K562 (cell line): Measurements from ENCODE around the gene FGGY. TPM values are rescaled to one million over a fixed set of nuclear protein-coding genes. Genes with fewer than 3 reads are reported as not detected.

ENCODE experiments used
- ATAC-seq: fragments of 200-7000 bp; cut with Tn5 transposase; 3 replicates; pipeline ENCODE4 v1.9.1; 2020; ENCODE audit warnings: moderate library complexity
- BruUV-seq: library from RNA; stranded (reverse); fragments of 400-500 nt; replicated peaks from 2 replicates; lab custom pipeline; 2021; lab: Mats Ljungman, UMichigan
- CTCF ChIA-PET: fragments of 300-600 bp; formaldehyde crosslinking; extraction: SDS; loops from one replicate; lab custom pipeline; 2021; ENCODE audit warnings: low intra/inter-chr PET ratio; lab: Yijun Ruan, JAX
- POLR2A ChIA-PET: fragments of 300-600, 350-650 bp; sonication (Branson Sonifier 250); formaldehyde crosslinking; extraction: SDS; loops from one replicate; lab custom pipeline; 2021; ENCODE audit warnings: antibody characterized with exemption, inconsistent platforms; lab: Yijun Ruan, JAX
- DNase-seq, 4 experiments: peaks; one replicate each; pipeline versions ENCODE4 v3.0.0 to v3.0.0-alpha.2; 2011 to 2018; ENCODE audit warnings: low spot score in 3 of 4, mixed read lengths in 3 of 4; ENCODE audit errors: extremely low read depth in 1 of 4
- FAIRE-seq: peaks from 2 replicates; lab custom pipeline; 2011; peaks lifted over from hg19 to GRCh38; lab: Jason Lieb, UNC
- H2AFZ ChIP-seq: 2 replicates; pipeline ENCODE4 v1.6.0; 2011; ENCODE audit warnings: low read depth, low read length, control low read depth, inconsistent platforms
- H3K27ac ChIP-seq: fragments of 200-600 bp; 3 replicates; pipeline ENCODE4 v1.8.0; 2011; ENCODE audit warnings: low read depth, mild to moderate bottlenecking, control low read depth, inconsistent platforms, low read length, moderate library complexity, mixed read lengths; ENCODE audit errors: extremely low read depth
- H3K27me3 ChIP-seq, 2 experiments: fragments of 300-600 bp in 1 of 2; 2 replicates in 1 of 2; 3 replicates in 1 of 2; pipeline versions ENCODE4 v1.6.0 to v1.8.0; 2011; ENCODE audit warnings: inconsistent platforms in 2 of 2, low read length in 2 of 2, mild to moderate bottlenecking in 1 of 2, mixed read lengths in 1 of 2, moderate library complexity in 1 of 2; ENCODE audit not compliant: control insufficient read depth in 2 of 2, insufficient read depth in 2 of 2
- H3K36me3 ChIP-seq: fragments of 300-600 bp; 3 replicates; pipeline ENCODE4 v1.8.0; 2011; ENCODE audit warnings: mild to moderate bottlenecking, low read length, inconsistent platforms; ENCODE audit not compliant: control insufficient read depth, insufficient read depth
- H3K4me1 ChIP-seq, 2 experiments: fragments of 200-600 bp in 1 of 2; replicated peaks in 1 of 2; 2 replicates in 1 of 2; 3 replicates in 1 of 2; pipeline versions ENCODE4 v1.5.1 to v1.8.0; 2011; ENCODE audit warnings: inconsistent platforms in 2 of 2, low read length in 2 of 2, mild to moderate bottlenecking in 1 of 2, mixed read lengths in 1 of 2, moderate library complexity in 1 of 2; ENCODE audit not compliant: control insufficient read depth in 2 of 2, insufficient read depth in 2 of 2
- H3K4me2 ChIP-seq: 2 replicates; pipeline ENCODE4 v1.6.1; 2011; ENCODE audit warnings: low read length, control low read depth, inconsistent platforms, mixed read lengths; ENCODE audit not compliant: insufficient read depth
- H3K4me3 ChIP-seq: fragments of 200-600 bp; sonication (generic), shearing (Covaris generic); 2 replicates; pipeline ENCODE4 v1.5.1; 2016; ENCODE audit warnings: control low read depth, inconsistent platforms
- H3K79me2 ChIP-seq: fragments of 200-600 bp; 3 replicates; pipeline ENCODE4 v1.8.0; 2011; ENCODE audit warnings: low read length, inconsistent platforms; ENCODE audit not compliant: control insufficient read depth, insufficient read depth
- H3K9ac ChIP-seq, 2 experiments: 2 replicates each; pipeline versions ENCODE4 v1.6.0 to v1.6.1; 2011; ENCODE audit warnings: low read depth in 2 of 2, low read length in 2 of 2, control low read depth in 1 of 2, inconsistent platforms in 1 of 2, mild to moderate bottlenecking in 1 of 2, mixed read lengths in 1 of 2; ENCODE audit not compliant: insufficient read depth in 1 of 2
- H3K9me1 ChIP-seq: one replicate; pipeline ENCODE4 v1.6.0; 2011; ENCODE audit warnings: inconsistent platforms, mild to moderate bottlenecking, low read length, moderate library complexity; ENCODE audit not compliant: control insufficient read depth, insufficient read depth
- H3K9me3 ChIP-seq: replicated peaks from 2 replicates; pipeline ENCODE4 v1.5.1; 2011; ENCODE audit warnings: low read depth, low read length, inconsistent platforms; ENCODE audit not compliant: control insufficient read depth, insufficient read depth
- H4K20me1 ChIP-seq: replicated peaks from 2 replicates; pipeline ENCODE4 v1.6.1; 2011; ENCODE audit warnings: low read length, inconsistent platforms, mixed read lengths; ENCODE audit not compliant: control insufficient read depth, insufficient read depth
- E2F6 ChIP-seq, 2 experiments: IDR thresholded peaks; 2 replicates each; pipeline ENCODE4 v1.6.1; 2011; ENCODE audit warnings: borderline replicate concordance in 1 of 2, control low read depth in 1 of 2, low read depth in 1 of 2, low read length in 1 of 2, mild to moderate bottlenecking in 1 of 2, mixed read lengths in 1 of 2, moderate library complexity in 1 of 2; ENCODE audit not compliant: insufficient read depth in 1 of 2, insufficient read length in 1 of 2, poor library complexity in 1 of 2, severe bottlenecking in 1 of 2; ENCODE audit errors: extremely low read depth in 1 of 2
- E2F8 ChIP-seq: fragments of 450-650 bp; IDR thresholded peaks from 2 replicates; pipeline ENCODE4 v1.7.1; 2018; ENCODE audit warnings: mild to moderate bottlenecking, low read depth; ENCODE audit not compliant: partially characterized antibody
- EP400 ChIP-seq: fragments of 450-650 bp; IDR thresholded peaks from 2 replicates; pipeline ENCODE4 v1.6.1; 2017; ENCODE audit warnings: antibody characterized with exemption, mild to moderate bottlenecking, moderate library complexity
- EWSR1 ChIP-seq: fragments of 450-650 bp; IDR thresholded peaks from 2 replicates; pipeline ENCODE4 v1.6.1; 2018; ENCODE audit warnings: borderline replicate concordance, mild to moderate bottlenecking, low read depth, moderate library complexity; ENCODE audit not compliant: partially characterized antibody
- KDM5B ChIP-seq: fragments of 200-600 bp; sonication (generic); IDR thresholded peaks from 2 replicates; pipeline ENCODE4 v1.6.1; 2012; ENCODE audit warnings: low read depth, mild to moderate bottlenecking, moderate library complexity, low read length, control low read depth, inconsistent platforms; ENCODE audit not compliant: insufficient replicate concordance
- TAF9B ChIP-seq: fragments of 450-650 bp; IDR thresholded peaks from 2 replicates; pipeline ENCODE4 v1.6.1; 2018; ENCODE audit warnings: mild to moderate bottlenecking; ENCODE audit not compliant: partially characterized antibody
- TFAP4 ChIP-seq: sonication (generic); formaldehyde crosslinking; IDR thresholded peaks from 2 replicates; pipeline ENCODE4 v1.8.0; 2022; ENCODE audit warnings: missing genetic modification reagents, mild to moderate bottlenecking, moderate library complexity, borderline replicate concordance
- ZNF282 ChIP-seq: sonication (generic); formaldehyde crosslinking; IDR thresholded peaks from 2 replicates; pipeline ENCODE4 v1.8.1; 2023; ENCODE audit warnings: missing genetic modification reagents
- WGBS: fragments of 100-300 bp; shearing (Covaris generic); methylation state at CpG from one replicate; pipeline ENCODE4 v1.1.6; 2016; ENCODE audit warnings: low coverage, mixed read lengths; ENCODE audit not compliant: insufficient coverage; ENCODE audit errors: missing lambda C conversion rate; 5-methylcytosine and 5-hydroxymethylcytosine counted together
- in situ Hi-C: fragments of 300-500 bp; cut with MboI; formaldehyde crosslinking; loops from 4 replicates; pipeline ENCODE4 v1.15.0; 2018; ENCODE audit warnings: inconsistent platforms, mixed read lengths
- intact Hi-C: fragments of 100-400 bp; cut with micrococcal nuclease; formaldehyde crosslinking; loops from 2 replicates; pipeline ENCODE4 v1.14.2; 2022
- polyA plus RNA-seq, 8 experiments: library from polyadenylated mRNA; depleted of rRNA in 4 of 8; stranded (reverse) in 5 of 8; unstranded in 3 of 8; fragments of >200 nt; fragmentation: Nextera tagmentation in 2 of 8; fragmentation: Illumina TruSeq in 1 of 8; extraction: Ambion mirVana in 2 of 8; extraction: Trizol in 1 of 8; gene quantifications; 2 replicates each; pipeline versions ENCODE4 v1.2.1 to v1.2.3, GENCODE V29; 2011 to 2014; ENCODE audit warnings: inconsistent platforms in 1 of 8, missing spikeins in 1 of 8
- total RNA-seq, 7 experiments: library from RNA; depleted of rRNA in 6 of 7; stranded (reverse); fragments of >200 nt in 6 of 7; fragmentation: Illumina TruSeq in 2 of 7; extraction: Trizol in 2 of 7; gene quantifications; 2 replicates each; pipeline versions ENCODE4 v1.2.1 to v1.2.3, GENCODE V29; 2011 to 2021; ENCODE audit warnings: low replicate concordance in 1 of 7
- TF ChIP-seq, protein P1 (sequence below): sonication (generic); formaldehyde crosslinking; IDR thresholded peaks from 2 replicates; pipeline ENCODE4 v1.8.0; 2022; ENCODE audit warnings: mild to moderate bottlenecking, missing genetic modification reagents
- TF ChIP-seq, protein P2 (sequence below): IDR thresholded peaks from 2 replicates; pipeline ENCODE4 v1.6.1; 2016; ENCODE audit warnings: missing genetic modification characterization, missing compliant biosample characterization

The FGGY gene
- total and polyA plus RNA-seq, 9 of the 15 experiments (the other 6 are each of a cell fraction or from before 2014, with no cell fraction given): 9.7 to 19.2 (median 12.6) TPM

GRCh38 chr1:59678040-59678439 lies 381.1 kb downstream of the FGGY start:
- no peak for FAIRE-seq
- Histone ChIP-seq H3K27me3 (peaks cover 3 to 6% of the 10 kb centered on the region in 2 experiments; a peak in 4 of 5 replicates), H3K9me3 (no peaks in the 10 kb centered on the region), H3K4me2 (no peak overlapping the region), H3K9me1 (no peaks in the 10 kb centered on the region), H3K4me1 (no peaks in the 10 kb centered on the region), H3K9ac (no peak overlapping the region), H3K4me3 (no peak overlapping the region), H3K36me3 (no peaks in the 10 kb centered on the region), H2AFZ (no peak overlapping the region), H3K27ac (no peak overlapping the region), H4K20me1 (no peaks in the 10 kb centered on the region), H3K79me2 (no peaks in the 10 kb centered on the region)
- TF ChIP-seq E2F6 (IDR thresholded peaks at IDR 0.05; ENCODE audit: borderline replicate concordance in 1 of 2, extremely low read depth in 1 of 2, insufficient read depth in 1 of 2, insufficient read length in 1 of 2, low read depth in 1 of 2, low read length in 1 of 2, poor library complexity in 1 of 2, severe bottlenecking in 1 of 2) (no peak), EP400 (no peak), KDM5B (no peak), E2F8 (no peak), EWSR1 (no peak), ZNF282 (CRISPR knock-in tag) (no peak), TFAP4 (CRISPR knock-in tag) (no peak), TAF9B (no peak)
- TF ChIP-seq, protein P1, sequence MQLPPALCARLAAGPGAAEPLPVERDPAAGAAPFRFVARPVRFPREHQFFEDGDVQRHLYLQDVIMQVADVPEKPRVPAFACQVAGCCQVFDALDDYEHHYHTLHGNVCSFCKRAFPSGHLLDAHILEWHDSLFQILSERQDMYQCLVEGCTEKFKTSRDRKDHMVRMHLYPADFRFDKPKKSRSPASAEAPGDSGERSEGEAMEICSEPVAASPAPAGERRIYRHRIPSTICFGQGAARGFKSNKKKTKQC (CRISPR knock-in tag): no peak
- TF ChIP-seq, protein P2, sequence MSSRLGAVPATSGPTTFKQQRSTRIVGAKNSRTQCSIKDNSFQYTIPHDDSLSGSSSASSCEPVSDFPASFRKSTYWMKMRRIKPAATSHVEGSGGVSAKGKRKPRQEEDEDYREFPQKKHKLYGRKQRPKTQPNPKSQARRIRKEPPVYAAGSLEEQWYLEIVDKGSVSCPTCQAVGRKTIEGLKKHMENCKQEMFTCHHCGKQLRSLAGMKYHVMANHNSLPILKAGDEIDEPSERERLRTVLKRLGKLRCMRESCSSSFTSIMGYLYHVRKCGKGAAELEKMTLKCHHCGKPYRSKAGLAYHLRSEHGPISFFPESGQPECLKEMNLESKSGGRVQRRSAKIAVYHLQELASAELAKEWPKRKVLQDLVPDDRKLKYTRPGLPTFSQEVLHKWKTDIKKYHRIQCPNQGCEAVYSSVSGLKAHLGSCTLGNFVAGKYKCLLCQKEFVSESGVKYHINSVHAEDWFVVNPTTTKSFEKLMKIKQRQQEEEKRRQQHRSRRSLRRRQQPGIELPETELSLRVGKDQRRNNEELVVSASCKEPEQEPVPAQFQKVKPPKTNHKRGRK: no peak
- ChIA-PET CTCF (no interaction called here), POLR2A (no interaction called here)
- intact Hi-C loops: no loop called here
- WGBS: 0% methylated on average over 1 of the region's 1 CpG
- no peak for ATAC-seq
- DNase-seq: no peak
- in situ Hi-C loops: no loop called here
- BruUV-seq: no TSS peak
